Ascending aorta (tissue), 2 donors: ENCODE results near the gene HDAC11. TPM values are rescaled to one million over a fixed set of nuclear protein-coding genes. Genes with fewer than 3 reads are reported as not detected.
A peak's percentile ranks its signal among the peaks of the same experiment; 100 is the strongest.
"Not testable (repeated sequence)": the region's sequence is repeated elsewhere in the genome, so short reads cannot be mapped to it uniquely, and the experiment has no call there.

ENCODE experiments used
- DNase-seq, 2 donors: peaks; one replicate each; pipeline ENCODE4 v3.0.0-alpha.2; 2019; ENCODE audit warnings: low spot score in 2 of 2
- H3K27ac ChIP-seq, 2 donors: fragments of 200-600 bp; sonication (generic); one replicate each; pipeline ENCODE4 v1.5.1; 2016 to 2017; ENCODE audit warnings: mild to moderate bottlenecking in 1 of 2
- H3K27me3 ChIP-seq: fragments of 200-600 bp; sonication (generic); one replicate; pipeline ENCODE4 v1.5.1; 2017
- H3K36me3 ChIP-seq, 2 donors: fragments of 200-600 bp; sonication (generic); one replicate each; pipeline ENCODE4 v1.5.1; 2016
- H3K4me1 ChIP-seq, 2 donors: fragments of 200-600 bp; sonication (generic); one replicate each; pipeline ENCODE4 v1.5.1; 2016 to 2017; ENCODE audit warnings: mild to moderate bottlenecking in 1 of 2
- H3K4me3 ChIP-seq, 2 donors: fragments of 200-600 bp; sonication (generic); one replicate each; pipeline ENCODE4 v1.5.1; 2016 to 2017; ENCODE audit warnings: mild to moderate bottlenecking in 1 of 2
- H3K9me3 ChIP-seq, 2 donors: fragments of 200-600 bp; sonication (generic); one replicate each; pipeline ENCODE4 v1.5.1; 2016
- CTCF ChIP-seq, 3 experiments: fragments of 200-600 bp in 2 of 3; fragments of 450-650 bp in 1 of 3; sonication (generic) in 2 of 3; IDR thresholded peaks; one replicate each; pipeline ENCODE4 v1.5.1; 2016 to 2019; ENCODE audit warnings: antibody characterized with exemption in 3 of 3, mild to moderate bottlenecking in 1 of 3, moderate library complexity in 1 of 3
- intact Hi-C: fragments of 100-400 bp; cut with DNase I; formaldehyde crosslinking; loops from one replicate; pipeline ENCODE4 v1.15.1; 2023
- total RNA-seq: library from RNA; depleted of rRNA; stranded (reverse); fragments of >200 nt; gene quantifications from one replicate; pipeline ENCODE4 v1.1.0, GENCODE V29; 2016

The HDAC11 gene, protein sequence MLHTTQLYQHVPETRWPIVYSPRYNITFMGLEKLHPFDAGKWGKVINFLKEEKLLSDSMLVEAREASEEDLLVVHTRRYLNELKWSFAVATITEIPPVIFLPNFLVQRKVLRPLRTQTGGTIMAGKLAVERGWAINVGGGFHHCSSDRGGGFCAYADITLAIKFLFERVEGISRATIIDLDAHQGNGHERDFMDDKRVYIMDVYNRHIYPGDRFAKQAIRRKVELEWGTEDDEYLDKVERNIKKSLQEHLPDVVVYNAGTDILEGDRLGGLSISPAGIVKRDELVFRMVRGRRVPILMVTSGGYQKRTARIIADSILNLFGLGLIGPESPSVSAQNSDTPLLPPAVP
- total RNA-seq = 15.8 TPM

GRCh38 chr3:13479582-13480339 is at the start of gene HDAC11:
Gene HDAC11 (plus strand): TSS chr3:13480306. CDS start chr3:13480348, 42 bp downstream.
- intact Hi-C loops = loop anchor here (1.0 kb wide), 1 partner anchor 28 kb away; no protein-coding TSS in a partner anchor
- DNase-seq = peak; percentile 91 to 99
- H3K4me1 ChIP-seq = peaks cover 3% of the 10 kb centered on the region in 2 donors
- TF ChIP-seq CTCF (IDR thresholded peaks at IDR 0.05) = peak in 1 of 3 experiments; percentile 27
- no peaks in the 10 kb centered on the region for H3K9me3 ChIP-seq
- H3K4me3 ChIP-seq = peak within 1 kb of the TSS; percentile 78 to 87
- peak within 1 kb of the TSS; percentile 88 to 90 for H3K27ac ChIP-seq
- no peaks in the 10 kb centered on the region for H3K36me3 ChIP-seq
- no peaks in the 10 kb centered on the region for H3K27me3 ChIP-seq

DNA sequence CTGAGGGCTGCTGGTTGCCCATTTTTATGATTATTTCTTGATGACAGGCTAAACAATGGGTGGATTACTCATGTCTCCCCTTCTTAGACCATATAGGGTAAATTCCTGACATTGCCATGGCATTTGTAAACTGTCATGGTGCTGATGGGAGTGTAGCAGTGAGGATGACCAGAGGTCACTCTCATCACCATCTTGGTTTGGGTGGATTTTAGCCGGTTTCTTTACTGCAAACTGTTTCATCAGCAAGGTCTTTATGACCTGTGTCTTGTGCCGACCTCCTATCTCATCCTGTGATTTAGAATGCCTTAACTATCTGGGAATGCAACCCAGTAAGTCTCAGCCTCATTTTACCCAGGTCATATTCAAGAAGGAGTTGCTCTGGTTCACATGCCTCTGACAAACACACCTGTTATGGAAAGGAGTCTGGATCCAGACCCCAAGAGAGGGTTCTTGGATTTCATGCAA is 49.7 kb upstream of the HDAC11 start:
- H3K4me1 ChIP-seq, H3K4me3 ChIP-seq, intact Hi-C loops, H3K36me3 ChIP-seq, H3K27ac ChIP-seq, H3K27me3 ChIP-seq, DNase-seq, H3K9me3 ChIP-seq: not testable (repeated sequence)

DNA sequence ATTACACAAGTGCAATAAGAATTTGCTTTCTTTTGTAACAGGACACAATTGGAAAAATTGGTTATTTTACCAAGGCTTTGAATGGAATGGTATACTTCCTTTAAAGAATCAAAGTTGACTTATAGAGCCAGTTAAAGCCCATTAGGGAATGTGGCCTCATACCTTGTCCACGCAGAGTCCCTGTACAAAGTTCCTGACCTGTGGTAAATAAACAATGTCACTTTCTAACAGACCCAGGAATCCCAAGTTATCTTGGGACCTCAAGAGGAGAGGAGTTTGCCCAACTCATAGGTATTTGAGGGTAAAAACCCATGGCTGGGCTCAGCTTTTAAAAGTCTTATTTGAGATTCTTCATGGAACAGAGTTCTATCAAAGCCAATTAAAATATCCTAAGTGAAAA is 48.0 kb upstream of the HDAC11 start:
- intact Hi-C loops = no loop called here
- no peaks in the 10 kb centered on the region for H3K4me1 ChIP-seq
- no peaks in the 10 kb centered on the region for H3K27me3 ChIP-seq
- no peak for DNase-seq
- TF ChIP-seq CTCF (IDR thresholded peaks at IDR 0.05) = no peak
- no peak overlapping the region for H3K27ac ChIP-seq
- no peak overlapping the region for H3K4me3 ChIP-seq
- H3K9me3 ChIP-seq = no peaks in the 10 kb centered on the region
- no peaks in the 10 kb centered on the region for H3K36me3 ChIP-seq

GRCh38 chr3:13433912-13434311 is 46.2 kb upstream of the HDAC11 start:
- no peaks in the 10 kb centered on the region for H3K9me3 ChIP-seq
- H3K27ac ChIP-seq = no peak overlapping the region

GRCh38 chr3:13436213-13436612 is 43.9 kb upstream of the HDAC11 start:
- DNase-seq, H3K9me3 ChIP-seq, intact Hi-C loops, H3K27me3 ChIP-seq, H3K27ac ChIP-seq, H3K36me3 ChIP-seq, H3K4me1 ChIP-seq, H3K4me3 ChIP-seq: not testable (repeated sequence)

More at GRCh38 chr3:13433912-13434311, 46.2 kb upstream of the HDAC11 start:
- intact Hi-C loops = no loop called here
- TF ChIP-seq CTCF (IDR thresholded peaks at IDR 0.05) = no peak
- no peak for DNase-seq
- Histone ChIP-seq H3K4me1 (no peaks in the 10 kb centered on the region), H3K4me3 (no peak overlapping the region), H3K36me3 (no peaks in the 10 kb centered on the region), H3K27me3 (no peaks in the 10 kb centered on the region)

- no peak for TF ChIP-seq CTCF (IDR thresholded peaks at IDR 0.05)
- H3K27me3 ChIP-seq = no peaks in the 10 kb centered on the region
- no peak for DNase-seq
- no peaks in the 10 kb centered on the region for H3K4me1 ChIP-seq
- intact Hi-C loops = no loop called here
- H3K9me3 ChIP-seq = no peaks in the 10 kb centered on the region
- H3K4me3 ChIP-seq = no peak overlapping the region
- H3K36me3 ChIP-seq = no peaks in the 10 kb centered on the region
- H3K27ac ChIP-seq = no peak overlapping the region
Measured at GRCh38 chr3:13440204-13440817, 39.8 kb upstream of the HDAC11 start.

GRCh38 chr3:13442882-13443281 is 37.2 kb upstream of the HDAC11 start:
- DNase-seq, H3K36me3 ChIP-seq, H3K9me3 ChIP-seq, H3K27ac ChIP-seq, H3K4me1 ChIP-seq, H3K4me3 ChIP-seq, H3K27me3 ChIP-seq, intact Hi-C loops: not testable (repeated sequence)
